ENCODE data around the gene IMP4.

- TF ChIP-seq, protein P1, sequence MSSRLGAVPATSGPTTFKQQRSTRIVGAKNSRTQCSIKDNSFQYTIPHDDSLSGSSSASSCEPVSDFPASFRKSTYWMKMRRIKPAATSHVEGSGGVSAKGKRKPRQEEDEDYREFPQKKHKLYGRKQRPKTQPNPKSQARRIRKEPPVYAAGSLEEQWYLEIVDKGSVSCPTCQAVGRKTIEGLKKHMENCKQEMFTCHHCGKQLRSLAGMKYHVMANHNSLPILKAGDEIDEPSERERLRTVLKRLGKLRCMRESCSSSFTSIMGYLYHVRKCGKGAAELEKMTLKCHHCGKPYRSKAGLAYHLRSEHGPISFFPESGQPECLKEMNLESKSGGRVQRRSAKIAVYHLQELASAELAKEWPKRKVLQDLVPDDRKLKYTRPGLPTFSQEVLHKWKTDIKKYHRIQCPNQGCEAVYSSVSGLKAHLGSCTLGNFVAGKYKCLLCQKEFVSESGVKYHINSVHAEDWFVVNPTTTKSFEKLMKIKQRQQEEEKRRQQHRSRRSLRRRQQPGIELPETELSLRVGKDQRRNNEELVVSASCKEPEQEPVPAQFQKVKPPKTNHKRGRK (CRISPR knock-in tag; IDR thresholded peaks at IDR 0.05; ENCODE audit: borderline replicate concordance), result no peak
- no peak for TF ChIP-seq CTCF (IDR thresholded peaks at IDR 0.05)
Observed at GRCh38 chr2:130334026-130334425, 8.7 kb upstream of the IMP4 start.

Data from WTC11 (cell line).